Vagina (tissue), 2 donors: ENCODE data around the gene ELOVL1.

ENCODE experiments used
- POLR2A ChIP-seq, 2 donors: fragments of 450-650 bp; IDR thresholded peaks; one replicate each; pipeline ENCODE4 v1.6.1; 2017; ENCODE audit warnings: antibody characterized with exemption in 2 of 2, mild to moderate bottlenecking in 2 of 2, moderate library complexity in 2 of 2
- TF ChIP-seq, protein P1 (sequence below), 3 experiments: fragments of 450-650 bp in 2 of 3; fragments of 200-600 bp in 1 of 3; sonication (generic) in 1 of 3; IDR thresholded peaks; one replicate each; pipeline ENCODE4 v1.5.1; 2017 to 2019; ENCODE audit warnings: antibody characterized with exemption in 3 of 3, mild to moderate bottlenecking in 2 of 3, moderate library complexity in 2 of 3

DNA sequence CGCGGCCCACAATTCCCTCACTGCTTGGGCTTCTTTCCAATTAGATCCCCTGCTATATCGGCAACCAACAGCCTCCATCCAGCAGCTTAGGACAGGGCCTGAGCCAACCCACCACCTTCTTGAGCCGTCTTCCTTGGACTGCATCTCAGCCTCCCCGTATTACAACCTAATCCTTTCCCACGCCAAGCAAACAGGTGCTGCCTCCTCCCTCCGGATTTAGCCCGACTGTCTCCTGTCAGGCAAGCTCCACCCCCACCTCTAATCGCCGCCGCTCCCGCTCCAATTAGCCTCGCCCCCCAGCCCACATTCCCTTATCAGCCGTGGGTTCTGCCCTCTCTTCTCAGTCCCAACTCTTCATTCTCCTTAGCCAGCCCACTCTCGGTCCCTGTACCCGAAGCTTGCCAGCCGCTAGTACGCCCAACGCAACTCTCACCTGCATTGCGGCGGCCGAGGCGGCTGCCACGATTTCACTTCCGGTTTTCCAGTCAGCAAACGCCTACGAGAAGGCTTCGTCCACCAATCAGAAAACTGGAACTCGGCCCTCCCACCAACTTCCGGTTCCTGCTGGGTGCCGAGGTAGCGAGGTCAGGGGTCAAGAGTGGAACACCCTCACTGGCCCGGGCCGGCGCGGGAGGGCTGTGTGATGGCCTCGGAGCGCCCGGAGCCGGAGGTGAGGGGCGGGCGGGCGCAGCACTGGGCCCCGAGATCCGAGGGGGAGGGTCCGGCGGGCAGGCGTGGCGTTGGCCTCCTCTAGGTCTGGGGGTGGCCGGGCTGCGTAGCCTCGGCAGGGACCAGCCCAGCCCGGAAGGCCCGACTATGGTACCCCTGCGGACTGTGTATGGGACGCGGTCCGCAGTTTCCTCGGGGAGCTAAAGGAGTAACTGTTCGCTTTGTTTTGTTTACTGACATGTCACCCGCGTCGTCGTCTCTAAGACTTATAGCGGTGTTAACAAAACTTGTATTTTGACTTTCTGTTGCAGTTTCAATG is 21.8 kb upstream of the ELOVL1 start, which contains the start of the genes MED8 and SZT2:
- TF ChIP-seq, protein P1, sequence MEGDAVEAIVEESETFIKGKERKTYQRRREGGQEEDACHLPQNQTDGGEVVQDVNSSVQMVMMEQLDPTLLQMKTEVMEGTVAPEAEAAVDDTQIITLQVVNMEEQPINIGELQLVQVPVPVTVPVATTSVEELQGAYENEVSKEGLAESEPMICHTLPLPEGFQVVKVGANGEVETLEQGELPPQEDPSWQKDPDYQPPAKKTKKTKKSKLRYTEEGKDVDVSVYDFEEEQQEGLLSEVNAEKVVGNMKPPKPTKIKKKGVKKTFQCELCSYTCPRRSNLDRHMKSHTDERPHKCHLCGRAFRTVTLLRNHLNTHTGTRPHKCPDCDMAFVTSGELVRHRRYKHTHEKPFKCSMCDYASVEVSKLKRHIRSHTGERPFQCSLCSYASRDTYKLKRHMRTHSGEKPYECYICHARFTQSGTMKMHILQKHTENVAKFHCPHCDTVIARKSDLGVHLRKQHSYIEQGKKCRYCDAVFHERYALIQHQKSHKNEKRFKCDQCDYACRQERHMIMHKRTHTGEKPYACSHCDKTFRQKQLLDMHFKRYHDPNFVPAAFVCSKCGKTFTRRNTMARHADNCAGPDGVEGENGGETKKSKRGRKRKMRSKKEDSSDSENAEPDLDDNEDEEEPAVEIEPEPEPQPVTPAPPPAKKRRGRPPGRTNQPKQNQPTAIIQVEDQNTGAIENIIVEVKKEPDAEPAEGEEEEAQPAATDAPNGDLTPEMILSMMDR (IDR thresholded peaks at IDR 0.05) = no peak
- peak in 1 of 2 donors; percentile 61 for TF ChIP-seq POLR2A (IDR thresholded peaks at IDR 0.05)
